G401.6 (cell line): ENCODE measurements around the gene PLA2G6.

Source experiments
- FAIRE-seq: peaks from 2 replicates; lab custom pipeline; 2012; peaks lifted over from hg19 to GRCh38; lab: Jason Lieb, UNC

PLA2G6 gene

DNA sequence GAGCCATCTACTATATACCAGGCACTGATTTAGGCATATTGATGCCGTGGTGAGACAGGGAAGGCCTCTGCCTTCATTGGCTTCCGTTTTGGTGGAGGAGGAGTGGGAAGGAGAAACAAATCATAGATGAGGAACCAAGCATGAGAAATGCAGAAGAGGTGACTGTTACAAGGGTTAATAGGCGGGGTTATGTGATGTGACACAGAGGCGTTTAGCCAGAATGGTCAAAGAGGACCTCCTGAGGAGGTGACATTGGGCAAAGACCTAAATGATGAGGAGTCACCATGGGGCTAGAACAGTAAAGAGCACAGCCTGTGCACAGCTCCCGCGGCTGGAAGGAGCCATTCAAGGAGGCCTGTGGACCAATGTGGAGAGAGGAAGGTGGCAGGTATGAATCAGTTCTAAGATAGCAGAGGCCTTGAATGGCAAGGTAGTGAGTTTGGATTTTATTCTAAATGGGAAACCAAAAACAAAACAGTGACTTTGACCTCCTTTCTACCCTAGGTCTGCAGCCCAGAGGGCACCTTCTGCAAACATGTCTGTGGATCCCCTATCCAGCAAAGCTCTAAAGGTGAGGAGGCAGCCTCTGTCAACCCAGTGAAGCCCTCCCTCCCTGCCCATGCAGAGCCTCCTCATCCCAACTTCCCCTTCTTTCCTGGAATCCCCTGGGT is 31.8 kb upstream of the PLA2G6 start:
- FAIRE-seq: no peak

DNA sequence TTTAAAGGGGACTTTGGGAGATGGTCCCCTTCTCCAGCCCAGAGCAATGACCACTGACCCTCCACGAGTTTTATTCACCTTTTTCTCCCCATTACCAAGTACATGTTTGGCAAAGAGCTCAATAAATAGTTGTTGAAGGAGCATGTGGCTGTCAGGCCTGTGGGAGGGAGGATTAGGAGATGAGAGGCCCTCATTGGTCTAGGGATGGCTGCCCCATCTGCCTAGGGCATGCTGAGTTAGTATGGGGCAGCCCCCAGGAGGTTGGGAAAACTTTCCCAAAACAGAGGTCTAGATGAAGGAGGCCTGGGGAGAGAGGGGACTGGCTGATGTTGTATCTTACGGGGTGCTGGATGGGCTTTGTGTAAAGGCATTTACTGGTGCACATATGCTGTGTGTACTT is 30.8 kb upstream of the PLA2G6 start:
- no peak for FAIRE-seq

GRCh38 chr22:38211556-38211955 is 29.9 kb upstream of the PLA2G6 start:
- no peak for FAIRE-seq

DNA sequence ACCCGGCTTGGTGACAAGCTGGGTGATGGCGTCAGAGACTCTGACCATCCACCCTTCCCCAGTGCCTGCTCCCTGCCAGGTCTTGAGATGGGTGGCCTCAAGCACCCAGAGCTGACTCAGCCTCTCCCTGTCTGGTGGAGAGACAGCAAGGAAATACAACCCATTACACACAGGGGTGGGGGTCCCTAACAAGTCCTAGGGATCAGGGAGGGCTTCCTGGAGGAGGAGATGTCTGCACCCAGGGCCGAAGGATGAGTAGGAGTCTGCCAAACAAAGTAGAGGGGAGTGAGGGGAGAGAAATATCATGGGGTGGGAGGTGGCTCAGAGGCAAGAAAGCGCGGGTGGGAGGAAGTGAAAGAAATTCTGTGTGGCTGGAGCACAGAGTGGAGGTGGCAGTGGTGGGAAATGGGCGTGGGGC is 26.9 kb upstream of the PLA2G6 start:
- FAIRE-seq: no peak

- FAIRE-seq: no peak
Measured at GRCh38 chr22:38207898-38208432, 26.3 kb upstream of the PLA2G6 start.

DNA sequence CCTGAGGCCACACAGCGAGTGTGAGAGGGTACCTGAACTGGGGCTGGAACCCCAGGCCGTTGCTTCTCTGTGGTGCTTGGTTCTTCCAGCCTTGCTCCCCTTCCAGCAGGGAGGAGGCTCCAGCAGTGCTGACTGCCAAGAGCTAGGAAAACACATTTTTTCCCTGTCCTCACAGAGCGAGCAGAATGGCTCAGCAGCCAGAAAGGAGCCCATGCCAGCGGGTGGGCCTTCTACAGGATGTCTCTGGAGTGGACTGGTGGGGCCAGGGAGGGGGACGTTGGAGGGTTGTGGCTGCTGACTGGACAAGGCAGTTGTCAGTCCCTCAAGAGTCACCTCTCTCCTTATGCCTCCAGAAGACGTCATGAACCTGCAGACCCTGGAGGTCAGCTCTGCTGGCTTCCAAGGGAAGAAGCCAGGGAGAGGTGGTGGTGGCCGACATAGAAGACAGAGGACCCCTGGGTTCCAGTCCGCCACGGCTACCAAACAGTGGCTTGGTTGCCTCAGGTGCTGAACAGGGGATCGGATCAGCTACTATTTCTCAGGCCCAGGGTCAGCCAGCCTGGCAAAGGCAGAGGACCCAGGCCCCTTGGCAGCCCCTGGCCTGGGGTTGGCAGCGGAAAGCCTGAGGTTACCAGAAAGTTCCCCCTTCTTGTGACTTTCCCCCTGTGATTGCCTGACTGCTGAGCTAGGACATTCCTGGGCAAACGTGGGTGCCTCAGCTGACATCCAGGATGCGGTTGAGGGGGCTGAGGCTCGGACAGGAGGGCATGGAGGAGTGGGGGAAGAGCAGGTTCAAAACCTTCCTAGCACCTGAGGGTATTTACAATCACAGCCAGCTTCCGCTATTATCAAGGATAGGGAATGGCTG is 23.9 kb upstream of the PLA2G6 start:
- FAIRE-seq: no peak

DNA sequence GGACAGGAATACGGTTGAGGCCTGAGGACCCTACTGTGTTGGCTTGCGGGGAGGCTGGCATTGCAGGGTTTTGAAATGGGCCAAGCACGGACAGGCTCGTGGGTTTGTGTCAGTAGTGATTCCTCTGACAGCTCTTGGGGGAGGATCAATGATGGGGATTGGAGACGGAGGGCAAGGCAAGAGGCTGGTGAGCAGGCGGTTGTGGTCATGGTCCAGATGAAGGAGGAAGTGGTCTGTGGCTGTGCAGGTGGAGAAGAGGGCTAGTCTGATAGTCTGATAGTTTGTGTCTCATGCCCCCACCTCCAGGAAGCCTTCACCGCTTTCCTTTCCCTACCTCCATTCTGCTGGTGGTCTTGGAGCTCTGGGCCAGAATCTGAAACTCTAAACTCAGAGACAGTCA is 23.2 kb upstream of the PLA2G6 start:
- FAIRE-seq: no peak

GRCh38 chr22:38203855-38204514 is 22.4 kb upstream of the PLA2G6 start:
- no peak for FAIRE-seq

DNA sequence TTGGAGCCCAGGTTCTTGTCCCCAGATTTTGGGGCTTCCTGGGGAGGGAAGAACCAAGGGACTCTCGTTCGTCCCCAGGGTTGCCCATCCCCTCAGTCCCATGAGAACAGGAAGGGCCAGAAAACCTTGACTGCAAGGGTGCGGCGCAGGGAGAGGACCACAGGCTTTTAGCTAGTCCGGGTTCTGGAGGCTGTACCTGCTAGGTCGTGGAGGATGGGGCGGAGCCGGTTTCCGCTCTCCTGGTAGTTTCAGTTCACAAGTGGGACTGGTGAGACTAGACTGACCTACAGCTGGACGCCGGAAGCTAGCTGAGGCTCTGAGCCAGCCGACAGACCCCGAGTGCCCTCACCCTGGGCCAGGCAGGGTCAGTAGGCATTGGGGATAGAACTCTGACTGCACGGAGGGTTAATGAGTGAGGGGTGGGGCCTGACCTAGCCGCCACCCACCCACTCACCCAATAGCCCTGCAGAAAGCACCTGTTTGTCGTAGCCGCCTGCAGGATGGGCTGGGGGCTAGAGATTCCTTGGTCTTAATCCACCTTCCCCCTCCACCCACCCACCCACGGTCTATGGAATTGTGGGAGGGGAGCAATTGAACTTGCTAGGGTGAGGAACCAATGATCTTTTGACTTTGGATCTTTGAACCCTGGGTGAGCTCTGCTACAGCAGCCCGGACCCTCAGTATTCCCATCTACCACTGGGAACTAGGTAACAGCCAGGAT is 21.6 kb upstream of the PLA2G6 start:
- no peak for FAIRE-seq

- FAIRE-seq: no peak
Measured at GRCh38 chr22:38202437-38203089, 20.9 kb upstream of the PLA2G6 start.

DNA sequence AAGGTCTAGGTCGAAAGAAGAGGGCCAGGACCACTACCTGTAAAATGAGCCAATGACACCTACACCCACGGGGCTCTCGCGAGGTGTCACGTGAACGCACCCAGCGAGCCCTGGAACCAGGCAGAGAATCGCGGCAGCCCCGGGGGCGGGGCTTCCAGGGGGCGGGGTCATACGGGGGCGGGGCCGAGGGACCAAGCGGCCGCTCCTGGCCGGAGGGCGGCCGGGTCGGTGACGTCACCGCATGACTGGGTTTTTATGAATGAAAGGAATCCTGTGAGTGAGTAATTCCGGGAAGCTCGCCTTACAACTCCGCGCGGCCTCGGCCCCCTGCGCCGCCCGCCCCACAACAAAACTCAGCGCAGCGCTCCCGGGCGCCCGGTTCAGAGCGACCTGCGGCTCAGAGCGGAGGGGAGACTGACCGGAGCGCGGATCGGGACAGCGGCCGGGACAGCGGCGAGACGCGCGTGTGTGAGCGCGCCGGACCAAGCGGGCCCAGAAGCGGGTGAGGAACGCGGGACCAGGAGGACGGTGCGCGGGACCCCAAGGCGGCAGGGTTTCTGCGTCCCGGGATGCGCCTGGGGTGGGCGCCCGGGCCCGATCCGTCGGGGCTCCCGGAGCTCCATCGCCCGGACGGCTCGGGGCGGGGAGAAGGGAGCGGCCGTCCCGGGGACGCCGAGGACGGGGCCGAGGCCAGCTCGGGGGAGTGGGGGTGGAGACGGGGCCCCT is 20.2 kb upstream of the PLA2G6 start, which contains the start of gene MAFF:
Gene MAFF, plus strand, starts transcription at position 284 of the 726 bp plus-strand sequence. CDS start 11,860 bp downstream, outside the sequence.
- FAIRE-seq: peak; percentile 63

DNA sequence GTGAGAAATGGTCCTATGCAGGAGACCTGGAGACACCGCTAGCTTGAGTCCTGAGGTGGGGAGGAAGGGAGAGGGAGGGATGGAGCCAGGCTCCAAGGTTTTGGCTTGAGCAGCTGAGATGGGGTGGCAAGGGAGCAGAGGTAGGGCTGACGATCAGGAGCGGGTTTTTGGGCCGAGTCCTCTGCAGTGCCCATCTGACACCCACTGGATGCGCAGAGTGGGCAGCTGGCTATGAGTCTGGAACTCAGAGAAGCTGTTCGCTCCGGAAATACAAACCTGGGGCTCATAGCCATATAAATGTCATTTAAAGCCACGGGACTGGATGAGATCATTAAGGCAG is 19.7 kb upstream of the PLA2G6 start:
- FAIRE-seq: no peak

DNA sequence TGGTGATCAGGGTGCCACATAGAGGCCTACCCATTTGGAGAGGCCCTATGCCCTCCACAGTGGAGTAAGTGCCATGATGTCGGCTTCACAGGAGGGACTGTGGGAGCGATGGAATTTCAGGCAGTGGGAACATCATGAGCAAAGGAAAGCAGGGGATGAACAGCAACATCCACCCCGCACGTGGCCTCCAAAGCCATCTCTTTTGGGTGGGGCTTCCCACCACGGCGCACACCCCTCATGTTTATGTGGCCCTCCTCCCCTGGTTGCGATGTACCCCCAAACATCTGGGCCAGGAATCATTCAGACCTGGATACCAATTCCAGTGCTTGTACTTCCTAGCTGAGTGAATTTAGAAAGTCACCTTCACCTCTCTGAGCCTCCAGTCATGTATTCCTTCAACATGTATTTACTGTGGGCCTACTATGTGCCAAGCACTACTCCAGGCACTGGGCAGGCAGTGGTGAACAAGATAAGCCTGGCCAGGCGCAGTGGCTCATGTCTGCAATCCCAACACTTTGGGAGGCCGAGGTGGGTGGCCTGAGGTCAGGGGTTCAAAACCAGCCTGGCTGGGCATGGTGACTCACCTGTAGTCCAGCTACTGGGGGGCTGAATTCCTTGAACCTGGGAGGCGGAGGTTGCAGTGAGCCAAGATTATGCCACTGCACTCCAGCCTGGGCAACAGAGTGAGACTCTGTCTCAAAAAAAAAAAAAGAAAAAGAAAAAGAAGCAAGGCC is 18.4 kb upstream of the PLA2G6 start:
- FAIRE-seq: no peak

DNA sequence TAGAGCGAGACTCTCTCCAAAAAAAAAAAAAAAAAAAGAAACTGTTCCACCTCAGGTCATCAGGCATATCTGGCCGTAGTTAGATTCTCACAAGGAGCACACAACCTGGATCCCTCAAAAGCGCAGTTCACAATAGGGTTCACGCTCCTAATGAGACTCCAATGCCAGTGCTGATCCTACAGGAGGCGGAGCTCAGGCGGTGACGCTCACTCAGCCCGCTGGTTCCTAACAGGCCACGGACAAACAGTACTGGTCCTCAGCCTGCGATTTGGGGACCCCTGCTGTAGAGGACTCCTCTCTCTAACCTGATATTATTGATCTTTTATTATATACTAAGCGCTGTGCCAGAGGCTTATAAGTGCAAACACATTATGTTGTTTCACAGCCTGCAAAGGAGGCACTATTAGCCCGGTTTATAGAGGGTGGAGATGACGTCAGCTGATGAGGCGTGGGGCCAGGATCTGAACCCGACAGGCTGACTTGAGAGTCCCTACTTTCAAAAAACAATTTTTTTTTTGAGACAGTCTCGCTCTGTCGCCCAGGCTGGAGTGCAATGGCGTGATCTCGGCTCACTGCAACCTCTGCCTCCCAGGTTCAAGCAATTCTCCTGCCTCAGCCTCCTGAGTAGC is 15.3 kb upstream of the PLA2G6 start:
- FAIRE-seq: no peak

DNA sequence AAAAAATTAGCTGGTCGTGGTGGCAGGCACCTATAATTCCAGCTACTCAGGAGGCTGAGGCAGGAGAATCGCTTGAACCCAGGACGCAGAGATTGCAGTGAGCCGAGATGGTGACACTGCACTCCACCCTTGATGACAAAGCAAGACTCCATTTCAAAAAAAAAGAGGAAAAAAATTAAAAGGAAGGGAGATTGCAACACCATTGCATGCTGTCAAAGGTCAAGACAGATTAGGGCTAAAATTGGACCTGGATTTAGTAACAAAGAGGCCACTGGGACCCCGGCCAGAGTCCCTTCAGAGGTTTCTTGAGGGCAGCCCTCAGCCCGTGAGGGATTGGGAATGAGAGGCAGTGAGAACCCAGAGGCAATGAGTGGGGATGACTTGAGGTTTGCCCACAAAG is 11.9 kb upstream of the PLA2G6 start:
- FAIRE-seq: no peak

DNA sequence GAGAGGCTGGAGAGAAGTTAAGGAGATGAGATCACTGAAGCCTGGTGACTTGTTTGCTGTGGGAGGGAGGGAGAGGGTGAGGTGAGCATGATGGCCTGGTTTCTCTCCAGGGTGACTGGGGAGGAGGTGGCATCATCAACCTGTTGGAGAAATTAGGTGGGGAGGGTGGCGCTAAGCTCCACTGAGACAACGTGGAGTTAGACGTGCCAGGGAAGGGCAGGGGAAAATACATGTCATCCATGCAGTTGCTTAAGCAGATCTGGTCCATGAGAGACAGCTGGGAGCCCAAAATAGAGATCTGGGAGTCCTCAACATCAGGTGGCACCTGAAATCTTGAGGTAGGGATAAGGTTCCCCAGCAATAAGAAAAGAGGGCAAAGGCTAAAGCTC is 10.8 kb upstream of the PLA2G6 start:
- FAIRE-seq: no peak

- no peak for FAIRE-seq
Measured at GRCh38 chr22:38191731-38192474, 10.3 kb upstream of the PLA2G6 start.

DNA sequence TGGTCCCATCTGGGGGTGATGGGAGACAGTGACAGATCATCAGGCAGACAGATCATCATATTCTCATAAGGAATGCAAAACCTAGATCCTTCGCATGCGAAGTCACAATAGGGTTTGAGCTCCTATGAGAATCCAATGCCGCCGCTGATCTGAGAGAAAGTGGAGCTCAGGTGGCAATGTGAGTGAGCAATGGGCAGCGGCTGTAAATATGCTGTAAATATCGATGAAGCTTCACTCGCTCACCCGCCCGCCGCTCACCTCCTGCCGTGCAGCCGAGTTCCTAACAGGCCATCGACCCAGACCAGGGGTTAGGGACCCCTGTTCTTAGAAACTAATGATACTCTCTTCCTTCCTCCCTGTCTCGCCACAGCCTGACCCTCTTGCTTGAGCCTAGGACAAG is 9.4 kb upstream of the PLA2G6 start:
- no peak for FAIRE-seq

DNA sequence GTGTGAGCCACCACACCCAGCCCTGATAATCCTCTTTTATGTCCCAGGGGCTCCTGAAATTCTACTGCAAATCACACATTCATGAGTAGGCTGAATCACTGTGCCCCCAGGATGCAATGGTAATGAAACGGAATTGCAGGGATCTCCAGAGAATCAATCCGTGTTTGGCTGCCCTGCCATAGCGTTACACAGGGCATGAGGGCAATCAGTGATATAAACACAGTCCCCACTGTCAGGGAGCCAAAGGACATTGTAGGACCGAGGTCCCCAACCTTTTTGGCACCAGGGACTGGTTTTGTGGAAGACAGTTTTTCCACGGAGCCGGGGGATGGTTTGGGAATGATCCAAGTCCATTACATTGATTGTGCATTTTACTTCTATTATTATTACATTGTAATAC is 9.0 kb upstream of the PLA2G6 start:
- FAIRE-seq: no peak
